WI38 (cell line): Measurements from ENCODE around the gene TP63.

Experiments
- H3K4me3 ChIP-seq: 2 replicates; pipeline ENCODE4 v1.5.1; 2011; ENCODE audit warnings: low read depth, mild to moderate bottlenecking, control low read depth, low read length
- CTCF ChIP-seq: IDR thresholded peaks from 2 replicates; pipeline ENCODE4 v1.5.1; 2012; ENCODE audit warnings: low read depth, mild to moderate bottlenecking, control low read depth, low read length

The TP63 gene

GRCh38 chr3:189808246-189809007 is 177.2 kb downstream of the TP63 start:
- TF ChIP-seq CTCF: no peak
- H3K4me3 ChIP-seq: no peak overlapping the region

GRCh38 chr3:189809583-189809982 is 178.4 kb downstream of the TP63 start:
- TF ChIP-seq CTCF: no peak
- H3K4me3 ChIP-seq: no peak overlapping the region

- no peak overlapping the region for H3K4me3 ChIP-seq
- TF ChIP-seq CTCF: no peak
Observed at GRCh38 chr3:189812806-189813465, 181.7 kb downstream of the TP63 start.

GRCh38 chr3:189813647-189814240 is 182.6 kb downstream of the TP63 start:
- no peak overlapping the region for H3K4me3 ChIP-seq
- TF ChIP-seq CTCF: no peak

GRCh38 chr3:189820365-189820720 is 189.2 kb downstream of the TP63 start:
- TF ChIP-seq CTCF: no peak
- no peak overlapping the region for H3K4me3 ChIP-seq

GRCh38 chr3:189821262-189821661 is 190.1 kb downstream of the TP63 start:
- no peak overlapping the region for H3K4me3 ChIP-seq
- TF ChIP-seq CTCF: no peak

- no peak for TF ChIP-seq CTCF
- no peak overlapping the region for H3K4me3 ChIP-seq
Observed at GRCh38 chr3:189822726-189823125, 191.5 kb downstream of the TP63 start.
